ENCODE data around the gene PNPLA5.

Gene PNPLA5

GRCh38 chr22:43925433-43926348, 33.9 kb upstream of the PNPLA5 start:
- no peak overlapping the region for H3K4me3 ChIP-seq (ENCODE audit: low read depth, low read length)
- DNase-seq (ENCODE audit: low read depth) = no peak
- TF ChIP-seq, protein P1, sequence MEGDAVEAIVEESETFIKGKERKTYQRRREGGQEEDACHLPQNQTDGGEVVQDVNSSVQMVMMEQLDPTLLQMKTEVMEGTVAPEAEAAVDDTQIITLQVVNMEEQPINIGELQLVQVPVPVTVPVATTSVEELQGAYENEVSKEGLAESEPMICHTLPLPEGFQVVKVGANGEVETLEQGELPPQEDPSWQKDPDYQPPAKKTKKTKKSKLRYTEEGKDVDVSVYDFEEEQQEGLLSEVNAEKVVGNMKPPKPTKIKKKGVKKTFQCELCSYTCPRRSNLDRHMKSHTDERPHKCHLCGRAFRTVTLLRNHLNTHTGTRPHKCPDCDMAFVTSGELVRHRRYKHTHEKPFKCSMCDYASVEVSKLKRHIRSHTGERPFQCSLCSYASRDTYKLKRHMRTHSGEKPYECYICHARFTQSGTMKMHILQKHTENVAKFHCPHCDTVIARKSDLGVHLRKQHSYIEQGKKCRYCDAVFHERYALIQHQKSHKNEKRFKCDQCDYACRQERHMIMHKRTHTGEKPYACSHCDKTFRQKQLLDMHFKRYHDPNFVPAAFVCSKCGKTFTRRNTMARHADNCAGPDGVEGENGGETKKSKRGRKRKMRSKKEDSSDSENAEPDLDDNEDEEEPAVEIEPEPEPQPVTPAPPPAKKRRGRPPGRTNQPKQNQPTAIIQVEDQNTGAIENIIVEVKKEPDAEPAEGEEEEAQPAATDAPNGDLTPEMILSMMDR (IDR thresholded peaks at IDR 0.05; ENCODE audit: low read depth, low read length, missing control alignments) = no peak

DNA sequence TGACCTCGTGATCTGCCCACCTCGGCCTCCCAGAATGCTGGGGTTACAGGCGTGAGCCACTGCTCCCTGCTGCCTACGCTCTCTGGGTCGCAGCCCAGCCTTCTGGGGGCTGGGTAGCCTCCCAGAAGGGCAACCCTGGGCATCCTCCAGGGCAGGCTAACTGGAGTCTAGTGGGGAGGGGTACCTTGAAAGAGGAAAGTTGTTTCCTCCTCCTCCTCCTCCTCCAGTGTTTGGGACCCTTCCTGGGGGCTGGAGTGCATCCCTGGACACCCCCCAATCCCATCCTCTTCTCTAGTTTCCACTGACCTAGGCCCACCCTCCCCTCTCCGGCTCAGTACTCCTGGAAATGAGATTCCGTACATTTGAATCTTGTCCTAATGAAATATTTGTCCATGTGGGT, 33.1 kb upstream of the PNPLA5 start:
- DNase-seq (ENCODE audit: low read depth) = no peak
- no peak overlapping the region for H3K4me3 ChIP-seq (ENCODE audit: low read depth, low read length)
- TF ChIP-seq, protein P1 (IDR thresholded peaks at IDR 0.05; ENCODE audit: low read depth, low read length, missing control alignments) = no peak

DNA sequence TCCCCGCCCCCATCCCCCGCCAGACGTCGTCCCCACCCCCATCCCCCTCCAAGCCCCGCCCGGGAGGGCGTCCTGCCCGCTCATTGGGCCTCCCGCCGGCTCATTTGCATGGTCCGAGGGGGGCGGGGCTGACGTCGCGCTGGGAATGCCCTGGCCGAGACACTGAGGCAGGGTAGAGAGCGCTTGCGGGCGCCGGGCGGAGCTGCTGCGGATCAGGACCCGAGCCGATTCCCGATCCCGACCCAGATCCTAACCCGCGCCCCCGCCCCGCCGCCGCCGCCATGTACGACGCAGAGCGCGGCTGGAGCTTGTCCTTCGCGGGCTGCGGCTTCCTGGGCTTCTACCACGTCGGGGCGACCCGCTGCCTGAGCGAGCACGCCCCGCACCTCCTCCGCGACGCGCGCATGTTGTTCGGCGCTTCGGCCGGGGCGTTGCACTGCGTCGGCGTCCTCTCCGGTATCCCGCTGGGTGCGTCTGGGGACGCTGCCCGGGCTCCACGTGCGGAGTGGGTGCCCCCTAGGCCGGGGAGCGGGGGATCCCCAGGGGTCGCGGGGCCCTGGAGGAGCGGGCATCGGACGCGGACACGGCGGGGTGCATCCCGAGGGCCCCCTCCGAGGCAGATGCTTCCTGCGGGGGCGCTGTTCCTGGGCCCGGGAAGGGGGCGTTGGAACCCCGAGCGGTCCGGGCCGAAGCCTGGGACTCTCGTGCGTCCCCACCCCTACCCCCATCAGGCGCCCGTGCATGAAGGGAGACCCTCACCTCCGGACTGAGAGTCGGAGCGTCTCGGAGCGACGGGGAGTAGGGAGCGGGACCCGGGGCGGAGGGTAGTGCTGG, 32.0 kb upstream of the PNPLA5 start, which contains the start of gene PNPLA3:
PNPLA3 (plus strand) TSS at position 175 of the 834 bp plus-strand sequence; CDS start at position 282, 107 bp downstream.
- TF ChIP-seq, protein P1 (IDR thresholded peaks at IDR 0.05; ENCODE audit: low read depth, low read length, missing control alignments) = no peak
- H3K4me3 ChIP-seq (ENCODE audit: low read depth, low read length) = peak within 1 kb of the TSS; percentile 41
- DNase-seq (ENCODE audit: low read depth) = no peak

- peak overlapping the region; percentile 26 for H3K4me3 ChIP-seq (ENCODE audit: low read depth, low read length)
- TF ChIP-seq, protein P1 (IDR thresholded peaks at IDR 0.05; ENCODE audit: low read depth, low read length, missing control alignments) = no peak
- DNase-seq (ENCODE audit: low read depth) = no peak
Measured at GRCh38 chr22:43923191-43923590, 31.4 kb upstream of the PNPLA5 start.

DNA sequence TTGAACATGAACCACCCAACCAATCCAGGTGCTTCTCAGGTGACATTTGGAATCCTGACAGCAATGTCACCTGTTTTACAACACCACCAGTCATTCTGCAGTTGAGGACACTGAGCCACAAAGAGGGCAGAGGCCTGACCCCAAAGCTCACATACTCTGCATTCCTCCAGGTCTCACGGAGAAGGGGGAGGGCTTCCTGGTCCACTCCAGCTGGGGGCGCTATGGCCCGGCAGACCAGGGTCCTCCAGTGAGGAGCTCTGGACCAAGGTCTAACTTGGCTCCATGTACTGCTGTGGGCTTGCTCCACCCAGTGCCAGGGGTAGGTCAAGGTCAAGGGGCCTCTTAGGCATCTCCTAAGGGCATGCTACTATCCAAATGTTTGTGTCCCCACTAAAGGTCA, 30.3 kb upstream of the PNPLA5 start:
- no peak overlapping the region for H3K4me3 ChIP-seq (ENCODE audit: low read depth, low read length)
- TF ChIP-seq, protein P1 (IDR thresholded peaks at IDR 0.05; ENCODE audit: low read depth, low read length, missing control alignments) = no peak
- no peak for DNase-seq (ENCODE audit: low read depth)

DNA sequence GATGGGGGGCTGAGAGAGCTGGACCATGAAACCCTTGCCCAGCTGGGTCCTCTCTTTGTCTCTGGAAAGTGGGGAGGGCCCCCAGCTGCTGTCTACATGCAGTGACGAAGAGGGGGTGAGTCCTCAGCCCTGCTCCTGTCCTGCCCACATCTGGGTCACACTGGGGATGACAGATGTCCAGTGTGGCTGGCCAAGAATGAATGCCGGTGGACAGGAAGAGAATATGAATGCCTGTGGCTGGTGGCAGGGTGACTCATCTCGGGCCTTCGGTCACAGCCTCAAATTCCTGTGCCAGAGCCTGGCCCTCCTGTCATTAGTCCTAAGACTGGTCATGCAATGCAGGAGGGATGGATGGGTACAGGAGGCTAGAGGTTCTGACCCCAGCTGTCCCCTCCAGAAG, 29.6 kb upstream of the PNPLA5 start:
- TF ChIP-seq, protein P1 (IDR thresholded peaks at IDR 0.05; ENCODE audit: low read depth, low read length, missing control alignments) = no peak
- no peak for DNase-seq (ENCODE audit: low read depth)
- no peak overlapping the region for H3K4me3 ChIP-seq (ENCODE audit: low read depth, low read length)
